GM19035 (cell line): Measurements from ENCODE around the gene GSAP.
"Not testable (repeated sequence)": the region's sequence is repeated elsewhere in the genome, so short reads cannot be mapped to it uniquely, and the experiment has no call there.

Experiments
- ATAC-seq: cut with Tn5 transposase; IDR thresholded peaks from one replicate; pipeline ENCODE4 v1.9.1; 2021; ENCODE audit not compliant: unreplicated experiment

GSAP gene

DNA sequence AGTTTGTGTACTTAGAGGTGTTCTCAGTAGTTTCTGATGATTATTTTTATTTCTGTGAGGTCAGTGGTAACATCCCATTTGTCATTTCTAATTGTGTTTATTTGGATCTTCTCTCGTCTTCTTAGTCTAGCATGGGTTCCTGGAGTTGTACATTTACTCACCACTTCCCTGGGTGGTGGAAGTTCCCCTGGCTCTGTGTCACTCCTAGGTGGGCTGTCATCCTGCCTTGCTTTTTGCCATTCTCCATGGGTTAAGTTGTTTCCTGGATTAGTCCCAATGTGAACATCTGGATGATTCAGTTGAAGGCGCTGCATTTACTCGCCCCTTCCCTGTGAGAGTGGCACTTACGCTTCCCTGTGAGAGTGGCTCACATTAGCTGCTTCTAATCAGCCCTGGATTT lies 48.2 kb downstream of the GSAP start:
- no peak for ATAC-seq

DNA sequence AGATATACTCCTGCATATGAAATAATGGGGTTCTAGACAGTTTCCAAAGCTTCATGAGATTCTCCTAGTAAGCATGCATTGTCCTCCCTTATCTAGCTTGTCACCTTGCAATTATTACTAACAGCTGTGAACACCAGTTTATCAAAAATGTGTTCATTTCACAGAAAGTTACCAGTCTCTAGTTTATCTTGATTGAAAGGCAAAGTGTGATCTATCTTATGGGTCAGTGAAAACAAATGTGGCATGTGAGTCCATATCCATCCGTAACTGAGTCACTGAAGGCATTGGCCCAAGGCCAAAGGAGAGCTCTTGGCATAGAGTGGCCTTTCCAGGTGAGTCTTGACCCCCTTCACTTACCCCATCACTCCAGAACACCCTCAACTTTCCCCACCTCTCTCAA lies 53.2 kb downstream of the GSAP start:
- no peak for ATAC-seq

DNA sequence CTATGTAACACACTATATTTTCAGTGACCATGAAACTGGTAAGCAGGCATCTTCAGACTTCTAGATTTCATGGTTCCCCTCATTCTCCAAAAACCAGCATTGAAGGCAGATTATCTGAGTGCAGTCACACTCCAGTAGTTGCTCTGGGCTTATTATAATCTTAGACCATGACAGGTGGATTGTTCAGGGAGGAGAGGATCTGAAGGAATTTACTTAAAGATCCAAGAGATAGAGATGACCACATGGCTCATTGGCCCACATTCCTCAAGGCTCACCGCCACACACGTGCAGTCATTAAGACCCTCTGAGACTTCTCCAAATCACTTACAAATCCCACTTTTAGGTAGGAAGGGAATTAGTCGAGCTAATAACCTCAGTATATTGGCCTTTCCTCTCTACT lies 55.2 kb downstream of the GSAP start:
- no peak for ATAC-seq

DNA sequence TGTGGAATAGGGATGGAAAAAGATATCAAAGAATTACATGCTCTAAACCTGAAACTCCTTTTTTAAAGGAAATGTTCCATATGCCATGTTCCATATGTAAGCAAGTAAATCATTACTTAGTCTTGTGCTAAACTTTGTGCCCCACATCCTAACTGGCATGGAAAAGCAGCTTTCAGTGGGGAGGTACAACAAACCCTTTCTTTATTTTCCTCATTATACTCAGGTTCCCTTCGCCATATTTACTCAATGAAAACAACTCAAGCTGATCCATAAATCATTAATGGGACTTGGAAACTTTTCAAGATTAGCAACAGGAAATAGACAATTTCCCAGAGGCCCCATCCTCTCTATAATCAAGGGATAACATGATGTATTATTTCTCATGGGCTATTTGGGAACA lies 56.0 kb downstream of the GSAP start:
- no peak for ATAC-seq

DNA sequence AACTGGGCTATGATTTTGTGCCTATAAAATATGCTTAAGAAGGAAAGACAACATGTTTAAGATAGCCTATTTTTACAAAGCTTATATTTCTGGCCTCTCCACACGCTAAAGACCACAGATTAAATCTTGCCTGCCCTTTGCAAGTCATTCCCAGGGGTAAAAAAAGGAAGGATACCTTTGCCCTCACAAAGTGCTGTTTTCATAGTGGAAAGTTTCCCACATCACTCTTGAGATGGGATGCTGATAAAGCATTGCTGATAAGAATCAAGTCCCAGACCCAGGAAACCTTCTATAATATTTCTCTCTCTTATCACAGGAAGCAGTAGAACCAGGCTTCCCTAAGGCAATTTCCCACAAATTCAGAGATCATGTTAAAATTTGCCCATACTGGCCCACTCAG lies 56.5 kb downstream of the GSAP start:
- ATAC-seq = no peak

DNA sequence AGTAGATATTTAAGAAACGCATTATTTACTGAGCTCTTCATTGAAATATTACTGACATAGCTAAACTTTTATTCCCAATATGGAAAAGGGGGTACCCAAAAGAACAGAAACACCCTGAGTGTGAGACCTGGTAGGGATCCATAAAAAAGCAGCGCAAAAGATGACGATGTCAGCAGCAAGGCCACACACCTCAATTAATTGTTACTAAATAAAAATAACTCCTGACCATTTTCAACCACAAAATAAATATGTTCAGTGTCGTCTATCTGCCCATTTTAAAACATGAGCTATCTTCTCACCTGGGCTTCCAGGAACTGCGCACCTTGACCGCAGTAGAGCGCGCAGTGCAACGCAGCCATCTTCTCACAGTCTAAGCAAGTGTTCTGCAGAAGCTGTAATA lies 61.2 kb downstream of the GSAP start:
- no peak for ATAC-seq

DNA sequence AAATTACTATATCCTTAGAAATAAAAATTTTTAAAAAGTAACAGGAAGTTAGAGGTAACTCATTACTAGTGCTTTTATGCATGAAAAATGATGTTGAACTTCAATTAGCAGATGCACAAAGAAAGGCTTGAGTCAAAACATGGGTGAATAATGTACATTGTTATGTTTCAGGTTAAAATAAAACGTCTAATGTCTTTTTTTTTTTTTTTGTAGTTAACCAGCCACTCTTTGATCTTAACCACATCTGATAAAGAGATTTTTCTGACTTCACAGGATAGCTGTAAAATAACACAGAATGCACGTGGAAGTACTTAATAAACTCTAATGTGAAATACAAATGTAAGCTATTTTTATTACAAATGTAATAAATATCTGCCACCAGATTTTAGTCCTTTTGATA lies 61.7 kb downstream of the GSAP start:
- no peak for ATAC-seq

DNA sequence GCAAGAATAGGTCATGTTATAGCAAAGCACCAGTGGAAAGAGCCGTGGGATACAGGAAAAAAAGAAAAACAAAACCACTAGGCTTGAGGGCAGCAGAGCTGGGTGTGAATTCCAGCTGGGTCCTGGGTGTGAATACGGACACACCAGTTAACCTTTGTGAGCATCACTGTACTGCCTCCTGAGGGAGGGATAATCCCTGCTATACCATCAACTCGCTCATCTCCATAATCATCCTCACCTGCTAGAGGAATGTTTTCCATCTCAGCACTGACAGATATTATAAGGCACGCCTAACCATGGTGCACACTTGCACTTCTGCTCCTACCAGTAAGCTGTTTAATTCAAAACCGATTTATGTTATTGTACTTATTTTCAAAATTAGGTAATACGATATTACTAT lies 62.2 kb downstream of the GSAP start:
- ATAC-seq = no peak

DNA sequence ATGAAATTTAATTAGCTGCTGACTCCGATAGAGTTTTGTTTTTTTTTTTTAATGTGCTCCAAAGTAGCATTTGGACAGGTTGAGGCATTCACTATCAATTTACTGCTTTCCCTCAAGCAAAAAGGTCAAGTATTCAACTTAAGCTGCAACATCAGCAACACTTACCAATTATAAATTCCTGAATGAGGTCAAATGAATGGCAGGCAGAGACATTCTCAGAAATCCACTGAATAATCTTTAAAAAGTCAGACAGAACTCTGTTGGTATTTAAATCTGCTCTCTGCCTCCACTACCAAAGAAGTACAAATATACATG lies 62.8 kb downstream of the GSAP start:
- ATAC-seq = no peak

DNA sequence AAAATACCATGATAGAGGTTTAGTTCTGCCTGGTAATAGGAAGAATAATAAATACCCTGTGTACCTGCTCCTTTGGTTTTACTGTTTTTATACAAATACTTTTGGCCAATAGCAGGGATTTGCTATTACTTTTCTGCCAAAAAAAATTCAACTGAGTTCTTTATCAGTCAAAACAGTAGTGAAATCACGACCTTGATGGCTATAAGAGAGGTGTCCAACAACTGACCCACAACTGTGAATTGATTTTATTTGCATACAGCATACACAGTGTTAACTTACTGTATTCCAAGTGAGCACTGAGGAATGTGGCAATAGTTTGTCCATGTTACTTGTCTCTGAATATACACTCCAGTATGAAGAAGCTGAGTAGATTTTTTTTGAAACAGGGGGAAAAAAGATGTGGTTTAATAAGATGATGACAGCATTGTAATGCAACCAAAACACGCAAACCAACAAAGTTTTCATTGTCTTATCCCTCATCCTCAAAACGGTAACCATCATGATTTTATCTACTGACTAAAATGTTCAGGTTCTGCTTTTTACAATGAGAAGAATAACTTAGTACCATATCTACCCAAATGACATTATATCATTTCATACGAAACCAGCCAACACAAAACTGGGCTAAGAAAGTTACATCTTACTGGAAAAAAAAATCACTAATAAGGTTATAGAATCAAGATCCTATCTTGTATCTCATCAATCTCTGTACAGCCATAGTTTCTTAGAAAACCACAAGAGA lies 63.3 kb downstream of the GSAP start:
- no peak for ATAC-seq

DNA sequence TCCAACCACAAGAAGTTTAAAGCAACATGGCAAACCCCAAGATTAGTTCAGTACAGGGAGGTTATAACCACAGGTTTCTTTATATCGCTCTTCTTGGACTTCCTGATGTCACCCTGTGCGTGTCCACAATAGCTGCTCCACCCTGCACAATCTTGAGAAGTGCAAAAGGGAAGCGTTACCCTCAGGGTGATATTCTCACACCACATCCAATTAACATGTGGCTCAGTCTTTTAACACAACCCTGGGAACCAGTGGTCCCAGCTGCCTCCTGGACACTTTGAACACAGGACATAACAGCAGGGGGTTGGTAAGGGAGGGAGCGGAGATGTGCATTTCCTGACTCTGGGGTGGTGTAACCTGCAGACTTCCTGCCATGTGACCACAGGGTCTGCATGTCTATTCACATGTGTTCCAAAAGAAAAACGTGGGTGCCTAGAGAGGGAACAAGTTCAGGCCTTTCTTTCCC lies 64.6 kb downstream of the GSAP start:
- peak; percentile 92 for ATAC-seq

DNA sequence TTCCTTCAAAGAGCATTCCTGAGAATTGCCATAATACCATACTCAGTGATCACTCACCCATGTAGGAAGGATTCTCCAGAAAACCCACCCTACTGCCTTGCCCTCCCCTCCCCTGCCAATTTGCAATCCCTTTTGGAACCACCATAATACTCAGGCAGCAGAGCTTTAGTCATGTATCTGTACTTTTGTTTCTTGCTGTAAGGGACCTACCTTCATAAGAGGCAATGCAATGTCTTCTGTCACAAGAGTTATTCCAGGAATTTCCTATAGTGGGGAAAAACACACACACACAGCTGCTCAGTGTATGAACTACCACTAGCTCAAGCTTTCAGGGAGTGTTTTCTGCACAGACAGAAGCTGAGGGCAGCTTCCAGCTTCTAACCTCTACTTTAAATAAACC lies 67.0 kb downstream of the GSAP start:
- no peak for ATAC-seq

DNA sequence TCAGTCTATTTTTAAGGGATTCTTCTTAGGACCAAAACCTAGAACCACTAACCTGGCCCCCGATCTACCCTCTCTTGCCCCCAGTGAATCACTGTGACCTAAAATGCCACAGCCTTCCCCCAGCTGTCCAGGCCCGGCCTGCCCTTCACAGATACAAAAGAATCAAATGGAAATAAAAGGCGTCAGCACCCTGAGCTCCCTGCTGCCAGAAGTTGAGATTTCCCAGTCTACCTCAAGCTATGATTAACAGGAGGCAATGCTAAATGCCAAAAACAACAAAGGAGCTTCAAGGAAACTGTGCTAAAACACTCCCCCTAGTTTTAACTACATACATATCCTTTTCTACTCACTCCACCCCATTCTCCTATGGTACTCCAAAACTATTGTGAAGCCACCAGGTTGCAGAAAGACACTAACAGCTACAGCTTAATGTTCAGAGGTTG lies 67.8 kb downstream of the GSAP start:
- ATAC-seq = no peak

DNA sequence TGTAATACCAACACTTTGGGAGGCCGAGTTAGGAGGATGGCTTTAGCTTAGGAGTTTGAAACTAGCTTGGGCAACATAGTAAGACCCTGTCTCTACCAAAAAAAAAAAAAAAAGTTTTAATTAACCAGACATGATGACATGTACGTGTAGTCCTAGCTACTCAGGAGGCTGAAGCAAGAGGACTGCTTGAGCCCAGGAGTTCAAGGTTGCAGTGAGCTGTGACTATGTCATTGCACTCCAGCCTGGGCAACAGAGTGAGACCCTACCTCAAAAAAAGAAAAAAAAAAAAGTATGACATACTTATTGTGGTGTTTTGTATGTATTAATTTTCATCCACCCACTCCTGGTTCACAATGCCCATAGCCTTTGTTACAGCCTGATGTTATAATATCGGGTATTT lies 69.7 kb downstream of the GSAP start:
- no peak for ATAC-seq

DNA sequence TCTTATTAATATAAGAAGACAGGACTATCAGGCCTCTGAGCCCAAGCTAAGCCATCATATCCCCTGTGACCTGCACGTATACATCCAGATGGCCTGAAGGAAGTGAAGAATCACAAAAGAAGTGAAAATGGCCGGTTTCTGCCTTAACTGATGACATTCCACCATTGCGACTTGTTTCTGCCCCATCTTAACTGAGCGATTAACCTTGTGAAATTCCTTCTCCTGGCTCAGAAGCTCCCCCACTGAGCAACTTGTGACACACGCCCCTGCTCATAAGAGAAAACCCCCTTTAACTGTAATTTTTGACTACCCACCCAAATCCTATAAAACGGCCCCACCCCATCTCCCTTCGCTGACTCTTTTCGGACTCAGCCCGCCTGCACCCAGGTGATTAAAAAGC lies 70.7 kb downstream of the GSAP start:
- ATAC-seq = not testable (repeated sequence)

DNA sequence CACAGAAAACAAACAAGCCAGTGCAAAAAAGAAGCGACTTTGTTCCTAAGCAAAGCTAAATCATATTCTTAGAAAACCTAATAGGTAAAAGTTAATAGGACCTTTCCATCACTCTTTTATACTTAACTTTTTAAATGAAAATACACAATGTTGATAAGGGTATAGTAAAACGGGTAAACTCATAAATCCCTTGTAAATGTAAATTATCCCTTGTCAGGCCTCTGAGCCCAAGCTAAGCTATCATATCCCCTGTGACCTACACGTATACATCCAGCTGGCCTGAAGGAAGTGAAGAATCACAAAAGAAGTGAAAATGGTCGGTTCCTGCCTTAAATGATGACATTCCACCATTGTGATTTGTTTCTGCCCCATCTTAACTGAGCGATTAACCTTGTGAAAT lies 76.4 kb downstream of the GSAP start:
- ATAC-seq = no peak

DNA sequence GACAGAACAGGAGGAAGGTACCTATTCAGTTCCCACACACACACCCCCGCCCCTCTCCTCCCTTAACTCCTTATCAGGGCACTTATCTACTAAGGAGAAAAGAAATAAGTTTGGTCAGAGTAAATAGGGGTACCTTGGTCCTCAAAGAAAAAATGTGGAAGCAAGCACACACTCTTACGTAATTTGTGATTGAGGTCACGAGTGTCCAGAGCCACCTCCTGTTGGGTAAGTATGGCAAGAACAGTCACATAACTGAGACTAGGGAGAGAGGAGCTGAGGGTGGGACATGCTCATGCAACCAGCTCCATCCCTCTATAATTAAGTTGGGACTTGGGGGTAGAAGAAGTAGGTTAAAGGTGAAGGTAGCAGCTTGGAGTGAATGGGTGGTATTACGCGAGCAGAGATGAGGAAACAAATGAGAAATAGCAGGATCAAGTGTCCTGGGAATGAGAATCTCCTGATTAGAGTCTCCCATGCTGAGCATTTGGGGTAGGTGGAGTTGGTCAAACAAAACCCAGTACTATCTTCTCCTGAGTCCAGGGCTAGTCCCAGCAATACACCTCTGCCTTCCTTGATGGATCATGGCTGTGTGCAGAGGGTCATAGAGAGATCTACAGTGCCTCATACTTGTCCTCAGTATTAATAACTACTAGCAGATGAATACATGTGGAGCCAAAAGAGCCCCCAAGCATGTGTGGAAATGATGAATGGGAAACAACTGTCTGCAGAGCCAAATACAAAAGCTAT lies 77.1 kb downstream of the GSAP start:
- ATAC-seq = no peak

DNA sequence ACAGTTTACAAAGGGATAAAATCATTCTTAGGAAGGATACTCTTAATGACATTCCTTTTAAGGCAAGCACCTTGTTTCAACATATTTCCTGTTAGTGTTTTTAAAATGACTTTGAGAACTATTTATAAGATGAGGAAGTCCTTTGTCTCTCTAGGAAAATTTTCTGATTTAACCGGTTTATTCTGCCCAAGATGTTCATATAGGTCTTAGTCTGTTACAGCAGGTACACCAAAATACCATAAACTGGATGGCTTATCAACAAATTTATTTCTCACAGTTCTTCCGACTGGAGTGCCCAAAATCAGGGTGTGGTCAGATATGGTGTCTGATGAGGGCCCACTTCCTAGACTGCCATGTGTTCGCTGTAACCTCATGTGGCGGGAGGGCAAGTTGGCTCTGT lies 77.9 kb downstream of the GSAP start:
- ATAC-seq = no peak

DNA sequence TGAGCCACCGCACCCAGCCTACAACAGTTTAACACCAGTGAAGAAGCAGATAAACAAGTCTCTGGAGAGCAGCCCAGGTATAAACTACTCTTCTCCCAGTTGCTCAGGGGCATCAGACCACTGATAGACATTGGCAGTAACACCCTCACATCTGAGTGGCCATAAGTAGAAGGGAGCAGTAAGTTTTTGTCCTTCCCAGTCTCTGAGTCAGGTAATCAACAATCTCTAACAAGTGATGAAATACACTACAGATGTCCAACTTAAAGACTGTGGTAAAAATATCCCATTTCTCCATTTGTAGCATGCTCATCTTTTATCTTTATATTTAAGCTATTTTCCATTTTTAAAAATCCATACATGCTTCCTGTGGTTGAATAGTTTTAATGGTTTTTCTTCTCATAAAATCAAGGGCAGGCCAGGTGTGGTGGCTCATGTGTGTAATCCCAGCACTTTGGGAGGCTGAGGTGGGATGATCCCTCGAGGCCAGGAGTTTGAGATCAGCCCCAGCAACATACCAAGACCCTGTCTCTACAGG lies 78.6 kb downstream of the GSAP start:
- ATAC-seq = no peak

DNA sequence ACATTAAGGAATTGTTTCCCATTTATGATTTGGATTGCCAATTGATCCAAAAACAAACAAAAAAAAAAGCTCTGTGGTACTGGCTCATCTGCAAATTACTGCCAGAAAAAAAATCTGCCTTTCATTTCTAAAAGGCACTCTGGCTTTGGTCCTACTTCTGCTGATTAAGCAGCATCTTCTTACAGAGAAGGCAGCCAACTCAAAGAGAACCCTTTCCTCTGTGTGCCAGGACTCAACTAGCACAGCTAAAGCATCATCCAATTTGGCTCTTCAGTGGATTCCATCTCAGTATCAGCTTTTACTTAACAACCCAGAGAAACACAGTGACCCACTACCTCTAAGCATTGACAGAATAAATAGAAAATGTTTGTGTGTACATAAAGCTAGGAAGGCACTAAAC lies 80.6 kb downstream of the GSAP start:
- no peak for ATAC-seq

DNA sequence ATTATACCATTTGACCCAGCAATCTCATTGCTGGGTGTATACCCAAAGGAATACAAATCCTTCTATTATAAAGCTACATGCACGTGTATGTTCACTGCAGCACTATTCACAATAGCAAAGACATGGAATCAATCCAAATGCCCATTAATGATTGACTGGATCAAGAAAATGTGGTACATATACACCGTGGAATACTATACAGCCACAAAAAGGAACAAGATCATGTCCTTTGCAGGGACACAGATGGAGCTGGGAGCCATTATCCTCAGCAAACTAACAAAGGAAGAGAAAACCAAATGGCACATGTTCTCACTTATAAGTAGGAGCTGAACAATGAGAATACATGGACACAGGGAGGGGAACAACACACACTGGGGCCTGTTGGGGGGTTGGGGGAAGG lies 82.1 kb downstream of the GSAP start:
- not testable (repeated sequence) for ATAC-seq

DNA sequence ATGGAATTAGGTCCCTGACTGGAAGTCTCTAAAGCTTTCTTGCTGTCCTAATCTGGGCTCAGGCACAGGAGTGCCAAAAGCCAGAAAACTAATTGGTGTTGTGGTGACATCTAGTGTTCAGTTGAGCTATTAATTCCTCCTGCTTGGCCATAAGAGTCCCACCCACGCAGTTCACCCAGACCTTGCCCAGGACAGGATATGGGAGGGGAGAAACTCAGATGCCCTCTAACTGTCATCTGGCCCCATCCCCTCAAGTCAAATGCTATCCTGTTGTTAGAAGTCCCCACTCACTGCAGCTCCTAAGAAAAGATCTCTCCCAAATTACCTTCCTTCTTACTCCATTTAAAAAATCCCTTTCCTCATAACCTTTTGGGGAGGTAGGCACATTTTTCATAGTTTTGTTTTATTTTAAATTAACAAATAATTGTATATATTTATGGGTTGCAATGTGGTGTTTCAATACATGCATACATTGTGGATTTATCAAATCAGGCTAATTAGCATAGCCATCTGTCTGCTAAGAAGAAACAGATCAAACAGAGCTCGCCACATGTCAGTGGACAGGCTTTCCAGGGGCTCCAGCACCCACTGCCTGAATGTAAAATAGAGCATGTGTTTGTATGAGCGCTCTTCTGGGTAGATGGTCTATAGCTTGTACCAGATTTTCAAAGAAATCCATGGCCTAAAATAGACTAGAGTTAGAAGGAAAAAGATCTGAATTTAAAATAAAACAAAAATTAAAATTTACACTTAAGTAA lies 84.0 kb downstream of the GSAP start:
- ATAC-seq = peak; percentile 82
